Esophagus squamous epithelium (tissue), 5 donors: ENCODE data around the gene C10orf105. TPM values are rescaled to one million over a fixed set of nuclear protein-coding genes. Genes with fewer than 3 reads are reported as not detected.

ENCODE experiments used
- DNase-seq: peaks from one replicate; lab custom pipeline; 2025; lab: John Stamatoyannopoulos, UW
- H3K27ac ChIP-seq, 4 donors: fragments of 200-600 bp; sonication (generic); one replicate each; pipeline ENCODE4 v1.5.1; 2016 to 2019; ENCODE audit warnings: mild to moderate bottlenecking in 1 of 4
- H3K27me3 ChIP-seq, 4 donors: fragments of 200-600 bp; sonication (generic); 1 replicate in 3 of 4; 2 replicates in 1 of 4; pipeline versions ENCODE4 v1.5.1 to v1.6.0; 2017 to 2021; ENCODE audit warnings: antibody characterized with exemption in 1 of 4
- H3K36me3 ChIP-seq, 3 donors: fragments of 200-600 bp; sonication (generic); one replicate each; pipeline ENCODE4 v1.5.1; 2016 to 2019
- H3K4me1 ChIP-seq, 3 donors: fragments of 200-600 bp; sonication (generic); one replicate each; pipeline ENCODE4 v1.5.1; 2017 to 2019
- H3K4me3 ChIP-seq, 4 donors: fragments of 200-600 bp; sonication (generic); 1 replicate in 3 of 4; 2 replicates in 1 of 4; pipeline ENCODE4 v1.5.1; 2016 to 2019; ENCODE audit warnings: mild to moderate bottlenecking in 2 of 4, moderate library complexity in 1 of 4
- H3K9me3 ChIP-seq, 3 donors: fragments of 200-600 bp; sonication (generic); one replicate each; pipeline ENCODE4 v1.5.1; 2016 to 2019
- POLR2A ChIP-seq, 4 donors: fragments of 450-650 bp; IDR thresholded peaks; one replicate each; pipeline ENCODE4 v1.6.1; 2017; ENCODE audit warnings: antibody characterized with exemption in 4 of 4, mild to moderate bottlenecking in 4 of 4, moderate library complexity in 3 of 4
- WGBS, 2 donors: methylation state at CpG; one replicate each; pipeline ENCODE4 v1.1.5; 2018; 5-methylcytosine and 5-hydroxymethylcytosine counted together
- intact Hi-C: fragments of 100-400 bp; cut with DNase I; formaldehyde crosslinking; loops from one replicate; pipeline ENCODE4 v1.15.0; 2022
- total RNA-seq, 4 donors: library from RNA; depleted of rRNA; stranded (reverse); fragments of >200 nt; gene quantifications; one replicate each; pipeline ENCODE4 v1.1.0, GENCODE V29; 2016
- TF ChIP-seq, protein P1 (sequence below), 6 experiments: fragments of 450-650 bp in 4 of 6; fragments of 200-600 bp in 2 of 6; sonication (generic) in 2 of 6; IDR thresholded peaks; one replicate each; pipeline ENCODE4 v1.5.1; 2016 to 2019; ENCODE audit warnings: antibody characterized with exemption in 6 of 6, mild to moderate bottlenecking in 4 of 6, moderate library complexity in 4 of 6
- donor health status: DM: yes; HTN: yes; CAD: no.

The C10orf105 gene
- total RNA-seq, 4 donors from 2014 or later = under 0.01 to 0.15 TPM; not detected in 2

- Histone ChIP-seq H3K9me3 (no peaks in the 10 kb centered on the region), H3K4me3 (no peak overlapping the region), H3K27ac (peak overlapping the region; percentile 72 to 91 (median 86)), H3K4me1 (peaks cover 48 to 95% (median 60%) of the 10 kb centered on the region in 3 donors), H3K27me3 (no peaks in the 10 kb centered on the region), H3K36me3 (peaks cover 14 to 42% (median 21%) of the 10 kb centered on the region in 3 donors)
- TF ChIP-seq, protein P1, sequence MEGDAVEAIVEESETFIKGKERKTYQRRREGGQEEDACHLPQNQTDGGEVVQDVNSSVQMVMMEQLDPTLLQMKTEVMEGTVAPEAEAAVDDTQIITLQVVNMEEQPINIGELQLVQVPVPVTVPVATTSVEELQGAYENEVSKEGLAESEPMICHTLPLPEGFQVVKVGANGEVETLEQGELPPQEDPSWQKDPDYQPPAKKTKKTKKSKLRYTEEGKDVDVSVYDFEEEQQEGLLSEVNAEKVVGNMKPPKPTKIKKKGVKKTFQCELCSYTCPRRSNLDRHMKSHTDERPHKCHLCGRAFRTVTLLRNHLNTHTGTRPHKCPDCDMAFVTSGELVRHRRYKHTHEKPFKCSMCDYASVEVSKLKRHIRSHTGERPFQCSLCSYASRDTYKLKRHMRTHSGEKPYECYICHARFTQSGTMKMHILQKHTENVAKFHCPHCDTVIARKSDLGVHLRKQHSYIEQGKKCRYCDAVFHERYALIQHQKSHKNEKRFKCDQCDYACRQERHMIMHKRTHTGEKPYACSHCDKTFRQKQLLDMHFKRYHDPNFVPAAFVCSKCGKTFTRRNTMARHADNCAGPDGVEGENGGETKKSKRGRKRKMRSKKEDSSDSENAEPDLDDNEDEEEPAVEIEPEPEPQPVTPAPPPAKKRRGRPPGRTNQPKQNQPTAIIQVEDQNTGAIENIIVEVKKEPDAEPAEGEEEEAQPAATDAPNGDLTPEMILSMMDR (IDR thresholded peaks at IDR 0.05) = peak in 2 of 6 experiments; percentile 12 to 34
- TF ChIP-seq POLR2A (IDR thresholded peaks at IDR 0.05) = peak in 3 of 4 donors; percentile 15 to 42 (median 21)
- DNase-seq = peak; percentile 51
- whole genome bisulfite sequencing, 2 donors = 16 to 36% methylated on average over 9 to 10 of the region's 15 CpGs
- intact Hi-C loops = no loop called here
Measured at GRCh38 chr10:71748671-71749191, 29.2 kb upstream of the C10orf105 start.

DNA sequence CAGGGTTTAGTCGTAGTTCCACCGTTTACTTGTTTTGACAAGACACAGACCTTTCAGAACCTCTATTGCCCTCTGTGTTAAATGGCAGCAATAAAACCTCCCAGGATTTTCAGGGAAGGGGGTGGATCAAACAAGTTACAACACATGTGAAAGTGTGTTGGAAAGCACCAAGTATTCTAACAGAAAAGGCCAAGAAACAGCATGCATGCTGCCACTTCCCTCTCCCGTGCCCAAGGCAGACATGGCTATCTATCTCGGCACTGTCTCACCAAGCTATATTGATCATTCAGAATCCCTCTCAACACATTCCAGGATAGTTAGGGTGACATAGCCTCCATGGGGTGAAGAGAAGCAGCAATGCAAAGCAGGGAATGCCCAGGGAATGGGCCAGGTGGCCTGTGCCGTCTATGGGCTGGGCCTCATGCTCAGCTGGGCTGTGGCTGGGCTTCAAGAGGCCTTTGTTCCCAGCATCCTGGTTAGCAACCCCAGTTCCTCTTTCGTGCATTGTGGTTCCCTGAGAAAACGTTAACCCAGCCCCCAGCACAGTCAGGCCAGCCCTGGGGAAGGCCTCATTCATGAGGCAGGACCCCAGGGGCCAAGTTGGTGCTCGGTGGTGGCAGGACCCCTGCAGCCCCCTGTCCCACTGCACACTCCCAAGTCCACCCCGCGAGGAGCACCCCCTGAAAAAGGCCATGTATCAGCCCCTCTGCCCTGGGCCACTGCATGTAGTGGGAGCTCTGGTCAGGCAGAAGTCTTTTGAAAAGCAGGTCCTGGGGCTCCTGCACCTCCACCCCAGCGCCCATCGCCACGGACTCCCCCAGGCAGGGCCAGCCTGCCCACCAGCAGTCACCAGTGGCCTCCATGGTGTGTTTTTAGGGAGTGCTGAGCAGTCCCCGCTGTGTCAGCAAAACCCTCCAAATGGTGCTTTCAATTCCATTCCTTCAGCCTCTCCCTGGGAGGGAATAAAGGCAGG lies 28.3 kb upstream of the C10orf105 start:
- peaks cover 14 to 33% (median 20%) of the 10 kb centered on the region in 3 donors for H3K36me3 ChIP-seq
- peak; percentile 32 for DNase-seq
- no peaks in the 10 kb centered on the region for H3K27me3 ChIP-seq
- peaks cover 43 to 97% (median 65%) of the 10 kb centered on the region in 3 donors for H3K4me1 ChIP-seq
- H3K27ac ChIP-seq = peak overlapping the region; percentile 72 to 91 (median 86)
- intact Hi-C loops = no loop called here
- no peaks in the 10 kb centered on the region for H3K9me3 ChIP-seq
- 28 to 42% methylated on average over 8 to 9 of the region's 14 CpGs for WGBS, 2 donors
- TF ChIP-seq, protein P1 (IDR thresholded peaks at IDR 0.05) = no peak
- no peak for TF ChIP-seq POLR2A (IDR thresholded peaks at IDR 0.05)
- no peak overlapping the region for H3K4me3 ChIP-seq

DNA sequence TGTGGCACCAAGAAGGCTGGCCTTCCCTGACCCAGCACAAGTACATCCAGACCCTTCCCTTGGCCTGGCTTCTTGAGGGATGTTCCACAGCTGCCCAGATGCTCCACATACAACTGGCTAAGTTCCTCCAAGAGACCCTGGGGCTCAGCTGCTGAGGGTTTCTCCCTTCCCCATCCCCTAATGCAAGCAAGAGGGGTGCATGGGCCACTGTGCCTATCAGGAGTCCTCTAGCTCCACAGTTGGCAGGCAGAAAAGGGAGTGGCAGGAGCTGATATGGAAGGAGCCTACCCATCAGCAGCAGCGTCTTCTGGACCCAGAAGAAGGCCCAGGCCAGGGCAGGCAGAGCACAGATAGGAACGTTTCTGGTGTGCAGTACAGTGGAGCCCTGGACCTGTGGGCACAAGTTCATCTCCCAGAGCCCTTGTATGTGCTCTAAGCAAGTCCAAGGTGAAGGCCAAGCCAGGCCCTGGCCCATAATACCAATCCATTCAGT lies 27.5 kb upstream of the C10orf105 start:
- no peak for DNase-seq
- Histone ChIP-seq H3K27me3 (no peaks in the 10 kb centered on the region), H3K27ac (peak overlapping the region; percentile 72 to 91 (median 86)), H3K4me3 (no peak overlapping the region), H3K9me3 (no peaks in the 10 kb centered on the region), H3K4me1 (peaks cover 42 to 98% (median 66%) of the 10 kb centered on the region in 3 donors), H3K36me3 (peaks cover 14 to 26% (median 15%) of the 10 kb centered on the region in 3 donors)
- 0 to 50% methylated on average over 1 to 2 of the region's 2 CpGs for WGBS, 2 donors
- intact Hi-C loops = no loop called here
- TF ChIP-seq, protein P1 (IDR thresholded peaks at IDR 0.05) = no peak
- no peak for TF ChIP-seq POLR2A (IDR thresholded peaks at IDR 0.05)

GRCh38 chr10:71746344-71747037 lies 26.9 kb upstream of the C10orf105 start:
- Histone ChIP-seq H3K27me3 (no peaks in the 10 kb centered on the region), H3K27ac (peak overlapping the region; percentile 72 to 91 (median 86)), H3K4me1 (peaks cover 42 to 98% (median 65%) of the 10 kb centered on the region in 3 donors), H3K9me3 (no peaks in the 10 kb centered on the region), H3K36me3 (peaks cover 9 to 20% (median 11%) of the 10 kb centered on the region in 3 donors), H3K4me3 (no peak overlapping the region)
- WGBS, 2 donors = 52 to 63% methylated on average over 6 to 10 of the region's 13 CpGs
- no peak for TF ChIP-seq POLR2A (IDR thresholded peaks at IDR 0.05)
- TF ChIP-seq, protein P1 (IDR thresholded peaks at IDR 0.05) = no peak
- intact Hi-C loops = no loop called here
- no peak for DNase-seq
